ENCODE results near the gene FOXO3. TPM values are rescaled to one million over a fixed set of nuclear protein-coding genes. Genes with fewer than 3 reads are reported as not detected.

The FOXO3 gene
- 17.6 to 22.5 TPM (median 20.4 TPM) in 3 replicates for polyA plus RNA-seq
- polyA plus RNA-seq (2011; ENCODE audit: low read depth) = 19.2 TPM
- 14.3 and 17.3 TPM in 2 replicates for polyA plus RNA-seq (2011; cell fraction: cytosol; rRNA removed)
- 28.1 and 29.4 TPM in 2 replicates for polyA plus RNA-seq (2011; cell fraction: nucleus; rRNA removed)
- polyA plus RNA-seq (2012; ENCODE audit: low replicate concordance) = 17.0 and 39.7 TPM in 2 replicates
- polyA minus RNA-seq = 95.4 to 137 TPM (median 123 TPM) in 3 replicates
- 45.5 TPM for polyA minus RNA-seq (2011; cell fraction: cytosol; rRNA and poly(A)+ RNA removed)
- polyA minus RNA-seq (2011; cell fraction: nucleus; rRNA and poly(A)+ RNA removed) = 54.6 and 69.6 TPM in 2 replicates

DNA sequence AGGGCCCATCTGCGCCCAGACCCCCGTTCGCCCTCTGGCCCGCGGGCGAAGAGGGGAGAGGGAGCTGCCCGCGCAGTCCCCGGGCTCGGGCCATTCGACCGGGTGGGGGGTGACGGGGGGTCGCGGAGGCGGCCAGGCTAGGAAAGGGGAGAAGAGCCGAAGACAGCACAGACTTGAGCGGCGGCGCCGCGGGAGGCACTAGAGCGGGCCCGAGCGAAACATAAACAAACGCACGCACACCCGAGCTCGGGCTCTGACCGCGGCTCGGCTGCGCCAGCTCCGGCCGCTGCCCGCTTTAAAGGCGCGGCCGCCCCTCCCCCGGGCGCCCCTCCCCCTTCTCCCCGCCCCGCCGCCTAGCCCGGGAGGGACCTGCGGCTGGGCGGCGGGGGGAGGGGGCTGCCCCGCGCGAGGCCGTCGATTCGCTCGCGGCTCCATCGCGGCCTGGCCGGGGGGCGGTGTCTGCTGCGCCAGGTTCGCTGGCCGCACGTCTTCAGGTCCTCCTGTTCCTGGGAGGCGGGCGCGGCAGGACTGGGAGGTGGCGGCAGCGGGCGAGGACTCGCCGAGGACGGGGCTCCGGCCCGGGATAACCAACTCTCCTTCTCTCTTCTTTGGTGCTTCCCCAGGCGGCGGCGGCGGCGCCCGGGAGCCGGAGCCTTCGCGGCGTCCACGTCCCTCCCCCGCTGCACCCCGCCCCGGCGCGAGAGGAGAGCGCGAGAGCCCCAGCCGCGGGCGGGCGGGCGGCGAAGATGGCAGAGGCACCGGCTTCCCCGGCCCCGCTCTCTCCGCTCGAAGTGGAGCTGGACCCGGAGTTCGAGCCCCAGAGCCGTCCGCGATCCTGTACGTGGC, at the start of gene FOXO3:
Gene FOXO3 (plus strand): TSS at position 455 of the 846 bp plus-strand sequence. CDS start 292 bp downstream, at position 747.
- H3K36me3 ChIP-seq (ENCODE audit: control insufficient read depth in 2 of 2, extremely low read depth in 1 of 2, insufficient read depth in 2 of 2, low read length in 2 of 2) = no peaks in the 10 kb centered on the region
- dilution Hi-C loops (cut with MboI; ENCODE audit: extremely low pct_ligation_motif_present, low sequenced_read_pairs) = no loop called here
- peak within 1 kb of the TSS; percentile 54 for H2AFZ ChIP-seq (ENCODE audit: control insufficient read depth, low read length)
- H3K4me2 ChIP-seq (ENCODE audit: control insufficient read depth, extremely low read depth, insufficient read depth, low read depth, low read length) = peak within 1 kb of the TSS; percentile 96
- peaks cover 37% of the 10 kb centered on the region for H3K4me1 ChIP-seq (ENCODE audit: control insufficient read depth, extremely low read depth, insufficient read depth, low read length)
- peaks cover 3% of the 10 kb centered on the region for H4K20me1 ChIP-seq (ENCODE audit: control insufficient read depth, extremely low read depth, insufficient read depth, low read length)
- H3K27me3 ChIP-seq (ENCODE audit: control insufficient read depth, extremely low read depth, insufficient read depth, low read length) = no peaks in the 10 kb centered on the region
- no peaks in the 10 kb centered on the region for H3K9me3 ChIP-seq (ENCODE audit: control insufficient read depth, low read depth, low read length)
- H3K79me2 ChIP-seq (ENCODE audit: control insufficient read depth, insufficient read depth, low read length) = peaks cover 25% of the 10 kb centered on the region
- H3K9ac ChIP-seq (ENCODE audit: control insufficient read depth, extremely low read depth, insufficient read depth, low read length) = peak within 1 kb of the TSS; percentile 92
- peak within 1 kb of the TSS; percentile 73 to 95 (median 92) for H3K4me3 ChIP-seq (ENCODE audit: control insufficient read depth in 2 of 3, extremely low read depth in 1 of 3, insufficient read depth in 2 of 3, low read depth in 1 of 3, low read length in 3 of 3)
- DNase-seq (ENCODE audit: low read depth, low spot score) (no peak), FAIRE-seq (no peak)
- peak within 1 kb of the TSS; percentile 89 for H3K27ac ChIP-seq (ENCODE audit: control insufficient read depth, insufficient read depth, low read length)
- peaks cover 2% of the 10 kb centered on the region for H3K9me1 ChIP-seq (ENCODE audit: control insufficient read depth, extremely low read depth, insufficient read depth, low read length)
- TF ChIP-seq CTCF (optimal IDR thresholded peaks at IDR 0.05 in 1 of 3, IDR thresholded peaks at IDR 0.05 in 1 of 3, conservative IDR thresholded peaks at IDR 0.05 in 1 of 3; ENCODE audit: extremely low read depth in 1 of 3, insufficient read depth in 2 of 3, low read length in 3 of 3) (no peak), EZH2 (IDR thresholded peaks at IDR 0.05; ENCODE audit: low read length) (no peak)

DNA sequence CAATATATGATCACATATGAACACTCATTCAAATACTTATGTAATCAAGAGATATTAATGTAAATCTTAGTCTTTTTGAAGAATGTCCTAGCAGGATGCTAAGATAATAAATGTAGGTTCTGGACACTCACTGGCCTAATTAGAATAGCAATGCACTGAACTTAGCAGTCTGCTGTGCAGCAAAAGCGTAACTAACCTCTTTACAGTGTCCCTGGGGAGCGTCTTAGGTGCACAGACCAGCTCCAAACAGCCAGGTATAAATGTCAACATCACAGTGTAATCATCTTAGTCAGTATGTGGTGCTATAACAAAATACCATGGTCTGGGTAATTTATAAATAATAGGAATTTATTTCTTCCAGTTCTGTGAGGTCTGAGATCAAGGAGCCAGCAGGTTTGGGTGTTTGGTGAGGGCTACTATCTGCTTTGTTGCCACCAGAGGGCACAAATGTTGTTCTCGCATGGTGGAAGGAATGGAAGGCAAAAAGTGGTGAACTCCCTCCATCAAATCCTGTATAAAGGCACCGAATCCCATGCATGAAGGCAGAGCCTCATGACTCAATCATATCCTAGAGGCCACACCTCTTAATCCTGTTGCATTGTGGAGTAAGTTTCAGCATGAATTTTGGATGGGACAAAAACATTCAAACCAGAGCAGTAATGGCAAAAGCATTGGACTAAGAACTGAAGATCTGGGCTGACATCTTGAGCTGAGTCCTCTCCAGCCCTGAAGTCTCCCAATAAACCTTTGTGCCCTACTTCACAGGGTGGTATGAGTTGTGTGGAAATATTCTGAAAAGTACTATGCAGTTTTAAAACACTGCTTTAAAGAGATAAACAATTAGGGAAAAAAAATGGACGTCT, 41.8 kb upstream of the FOXO3 start:
- Histone ChIP-seq H3K9me1 (ENCODE audit: control insufficient read depth, extremely low read depth, insufficient read depth, low read length) (no peaks in the 10 kb centered on the region), H3K27ac (ENCODE audit: control insufficient read depth, insufficient read depth, low read length) (no peak overlapping the region), H3K79me2 (ENCODE audit: control insufficient read depth, insufficient read depth, low read length) (no peaks in the 10 kb centered on the region), H3K4me3 (ENCODE audit: control insufficient read depth in 2 of 3, extremely low read depth in 1 of 3, insufficient read depth in 2 of 3, low read depth in 1 of 3, low read length in 3 of 3) (no peak overlapping the region), H3K9ac (ENCODE audit: control insufficient read depth, extremely low read depth, insufficient read depth, low read length) (no peak overlapping the region), H3K4me1 (ENCODE audit: control insufficient read depth, extremely low read depth, insufficient read depth, low read length) (no peaks in the 10 kb centered on the region), H2AFZ (ENCODE audit: control insufficient read depth, low read length) (no peak overlapping the region), H3K4me2 (ENCODE audit: control insufficient read depth, extremely low read depth, insufficient read depth, low read depth, low read length) (no peak overlapping the region), H4K20me1 (ENCODE audit: control insufficient read depth, extremely low read depth, insufficient read depth, low read length) (no peaks in the 10 kb centered on the region), H3K9me3 (ENCODE audit: control insufficient read depth, low read depth, low read length) (no peaks in the 10 kb centered on the region), H3K27me3 (ENCODE audit: control insufficient read depth, extremely low read depth, insufficient read depth, low read length) (no peaks in the 10 kb centered on the region), H3K36me3 (ENCODE audit: control insufficient read depth in 2 of 2, extremely low read depth in 1 of 2, insufficient read depth in 2 of 2, low read length in 2 of 2) (peaks cover 0 to 2% of the 10 kb centered on the region in 2 experiments)
- no peak for TF ChIP-seq EZH2 (IDR thresholded peaks at IDR 0.05; ENCODE audit: low read length)
- TF ChIP-seq CTCF (optimal IDR thresholded peaks at IDR 0.05 in 1 of 3, IDR thresholded peaks at IDR 0.05 in 1 of 3, conservative IDR thresholded peaks at IDR 0.05 in 1 of 3; ENCODE audit: extremely low read depth in 1 of 3, insufficient read depth in 2 of 3, low read length in 3 of 3) = peak; percentile 55 to 69 (median 59)
- no peak for DNase-seq (ENCODE audit: low read depth, low spot score)
- no peak for FAIRE-seq
- dilution Hi-C loops (cut with MboI; ENCODE audit: extremely low pct_ligation_motif_present, low sequenced_read_pairs) = no loop called here
